Neuron (in vitro differentiated cells): Measurements from ENCODE around the gene NEMF.
"Not testable (repeated sequence)": the region's sequence is repeated elsewhere in the genome, so short reads cannot be mapped to it uniquely, and the experiment has no call there.

Source experiments
- H2AFZ ChIP-seq: one replicate; pipeline ENCODE4 v1.6.1; 2013; ENCODE audit warnings: low read depth, mild to moderate bottlenecking, inconsistent platforms, low read length, moderate library complexity
- H3K27me3 ChIP-seq: one replicate; pipeline ENCODE4 v1.6.1; 2013; ENCODE audit warnings: low read length; ENCODE audit not compliant: insufficient read depth
- H3K36me3 ChIP-seq: one replicate; pipeline ENCODE4 v1.6.1; 2013; ENCODE audit warnings: low read length; ENCODE audit not compliant: insufficient read depth
- H3K4me1 ChIP-seq: one replicate; pipeline ENCODE4 v1.6.1; 2013; ENCODE audit warnings: low read length; ENCODE audit not compliant: insufficient read depth
- H3K4me3 ChIP-seq: 2 replicates; pipeline ENCODE4 v1.5.1; 2013; ENCODE audit warnings: mild to moderate bottlenecking, low read length, moderate library complexity
- H3K9me3 ChIP-seq: one replicate; pipeline ENCODE4 v1.6.1; 2013; ENCODE audit warnings: low read length

Gene NEMF

GRCh38 chr14:49735669-49736068 lies 116.9 kb downstream of the NEMF start:
- not testable (repeated sequence) for H3K4me3 ChIP-seq, H3K27me3 ChIP-seq, H3K9me3 ChIP-seq, H3K4me1 ChIP-seq, H3K36me3 ChIP-seq, H2AFZ ChIP-seq

- no peak overlapping the region for H2AFZ ChIP-seq
- H3K9me3 ChIP-seq = no peaks in the 10 kb centered on the region
- H3K4me3 ChIP-seq = no peak overlapping the region
- no peaks in the 10 kb centered on the region for H3K36me3 ChIP-seq
- no peaks in the 10 kb centered on the region for H3K27me3 ChIP-seq
- H3K4me1 ChIP-seq = no peaks in the 10 kb centered on the region
These were observed 118.8 kb downstream of the NEMF start for GRCh38 chr14:49733836-49734235.

GRCh38 chr14:49732896-49733295 lies 119.7 kb downstream of the NEMF start:
- H2AFZ ChIP-seq = no peak overlapping the region
- H3K36me3 ChIP-seq = no peaks in the 10 kb centered on the region
- H3K27me3 ChIP-seq = no peaks in the 10 kb centered on the region
- H3K4me3 ChIP-seq = no peak overlapping the region
- H3K9me3 ChIP-seq = no peaks in the 10 kb centered on the region
- H3K4me1 ChIP-seq = no peaks in the 10 kb centered on the region
